Mucosa of rectum (tissue), 2 donors: ENCODE measurements around the gene ARMH1.
"Not testable (repeated sequence)": the region's sequence is repeated elsewhere in the genome, so short reads cannot be mapped to it uniquely, and the experiment has no call there.

Experiments
- H3K27ac ChIP-seq, 2 donors: one replicate each; pipeline ENCODE4 v1.7.0; 2013; ENCODE audit warnings: inconsistent platforms in 2 of 2, low read depth in 2 of 2, low read length in 2 of 2
- H3K27me3 ChIP-seq, 2 donors: one replicate each; pipeline ENCODE4 v1.7.0; 2013; ENCODE audit warnings: low read length in 2 of 2; ENCODE audit not compliant: control insufficient read depth in 2 of 2, insufficient read depth in 2 of 2
- H3K36me3 ChIP-seq, 2 donors: one replicate each; pipeline ENCODE4 v1.7.0; 2013; ENCODE audit warnings: low read length in 2 of 2; ENCODE audit not compliant: control insufficient read depth in 2 of 2, insufficient read depth in 2 of 2
- H3K4me1 ChIP-seq, 2 donors: one replicate each; pipeline ENCODE4 v1.7.0; 2013; ENCODE audit warnings: low read length in 2 of 2, mild to moderate bottlenecking in 1 of 2; ENCODE audit not compliant: control insufficient read depth in 2 of 2, insufficient read depth in 2 of 2
- H3K4me3 ChIP-seq, 2 donors: one replicate each; pipeline ENCODE4 v1.7.0; 2013; ENCODE audit warnings: low read length in 2 of 2
- H3K9ac ChIP-seq, 2 donors: one replicate each; pipeline ENCODE4 v1.7.0; 2013; ENCODE audit warnings: low read length in 2 of 2, low read depth in 1 of 2, mild to moderate bottlenecking in 1 of 2
- H3K9me3 ChIP-seq, 2 donors: one replicate each; pipeline ENCODE4 v1.7.0; 2013; ENCODE audit warnings: low read length in 2 of 2; ENCODE audit not compliant: control insufficient read depth in 2 of 2
- donor health status: healthy.
- donor health status: Normal muscosa, but diverticular disease.

The ARMH1 gene

GRCh38 chr1:44654621-44655187, 19.8 kb upstream of the ARMH1 start:
- Histone ChIP-seq H3K36me3 (peaks cover 27 to 31% of the 10 kb centered on the region in 2 donors), H3K27me3 (no peaks in the 10 kb centered on the region), H3K9ac (no peak overlapping the region), H3K4me3 (no peak overlapping the region), H3K9me3 (no peaks in the 10 kb centered on the region), H3K27ac (no peak overlapping the region), H3K4me1 (no peaks in the 10 kb centered on the region)

GRCh38 chr1:44655609-44656008, 18.9 kb upstream of the ARMH1 start:
- H3K9ac ChIP-seq, result no peak overlapping the region
- H3K36me3 ChIP-seq, result peaks cover 18 to 22% of the 10 kb centered on the region in 2 donors
- no peak overlapping the region for H3K27ac ChIP-seq
- H3K27me3 ChIP-seq, result no peaks in the 10 kb centered on the region
- peaks cover 0 to 3% of the 10 kb centered on the region in 2 donors for H3K4me1 ChIP-seq
- no peak overlapping the region for H3K4me3 ChIP-seq
- no peaks in the 10 kb centered on the region for H3K9me3 ChIP-seq

GRCh38 chr1:44659566-44659965, 14.9 kb upstream of the ARMH1 start:
- Histone ChIP-seq H3K36me3 (peaks cover 6 to 12% of the 10 kb centered on the region in 2 donors), H3K27me3 (no peaks in the 10 kb centered on the region), H3K9ac (no peak overlapping the region), H3K4me3 (no peak overlapping the region), H3K27ac (no peak overlapping the region), H3K4me1 (peaks cover 9 to 16% of the 10 kb centered on the region in 2 donors), H3K9me3 (no peaks in the 10 kb centered on the region)

GRCh38 chr1:44660176-44660575, 14.3 kb upstream of the ARMH1 start:
- Histone ChIP-seq H3K36me3 (peaks cover 5 to 8% of the 10 kb centered on the region in 2 donors), H3K4me3 (no peak overlapping the region), H3K9me3 (no peaks in the 10 kb centered on the region), H3K4me1 (peaks cover 9 to 16% of the 10 kb centered on the region in 2 donors), H3K9ac (no peak overlapping the region), H3K27ac (no peak overlapping the region), H3K27me3 (no peaks in the 10 kb centered on the region)

GRCh38 chr1:44661781-44662682, 12.5 kb upstream of the ARMH1 start:
- Histone ChIP-seq H3K4me1 (peaks cover 9 to 16% of the 10 kb centered on the region in 2 donors), H3K4me3 (no peak overlapping the region), H3K27ac (no peak overlapping the region), H3K27me3 (no peaks in the 10 kb centered on the region), H3K9ac (peak overlapping the region in 1 of 2 donors; percentile 26), H3K36me3 (peaks cover 5% of the 10 kb centered on the region in 2 donors), H3K9me3 (no peaks in the 10 kb centered on the region)

GRCh38 chr1:44662683-44663030, 11.9 kb upstream of the ARMH1 start:
- H3K9ac ChIP-seq, result no peak overlapping the region
- no peaks in the 10 kb centered on the region for H3K27me3 ChIP-seq
- peaks cover 5% of the 10 kb centered on the region in 2 donors for H3K36me3 ChIP-seq

GRCh38 chr1:44663417-44663816, 11.1 kb upstream of the ARMH1 start:
- Histone ChIP-seq H3K27ac (no peak overlapping the region), H3K4me1 (peaks cover 9 to 16% of the 10 kb centered on the region in 2 donors), H3K9ac (no peak overlapping the region), H3K36me3 (peaks cover 5% of the 10 kb centered on the region in 2 donors), H3K9me3 (no peaks in the 10 kb centered on the region), H3K27me3 (no peaks in the 10 kb centered on the region), H3K4me3 (no peak overlapping the region)

More at GRCh38 chr1:44662683-44663030, 11.9 kb upstream of the ARMH1 start:
- no peak overlapping the region for H3K27ac ChIP-seq
- H3K4me3 ChIP-seq, result no peak overlapping the region
- H3K4me1 ChIP-seq, result peaks cover 9 to 16% of the 10 kb centered on the region in 2 donors
- no peaks in the 10 kb centered on the region for H3K9me3 ChIP-seq

- no peaks in the 10 kb centered on the region for H3K27me3 ChIP-seq
- no peak overlapping the region for H3K27ac ChIP-seq
- H3K9me3 ChIP-seq, result no peaks in the 10 kb centered on the region
- no peak overlapping the region for H3K9ac ChIP-seq
- H3K4me1 ChIP-seq, result peaks cover 9 to 16% of the 10 kb centered on the region in 2 donors
- H3K4me3 ChIP-seq, result no peak overlapping the region
- no peaks in the 10 kb centered on the region for H3K36me3 ChIP-seq
These were observed 9.7 kb upstream of the ARMH1 start for GRCh38 chr1:44664730-44665370.

GRCh38 chr1:44666719-44667118, 7.8 kb upstream of the ARMH1 start:
- H3K27ac ChIP-seq, H3K9me3 ChIP-seq, H3K4me3 ChIP-seq, H3K27me3 ChIP-seq, H3K4me1 ChIP-seq, H3K9ac ChIP-seq, H3K36me3 ChIP-seq: not testable (repeated sequence)
